Fibroblast of pulmonary artery (primary cell): ENCODE results near the gene IGIP.

Experiments
- DNase-seq: peaks from one replicate; pipeline ENCODE4 v3.0.0-alpha.2; 2010; ENCODE audit warnings: low read depth
- H3K4me3 ChIP-seq: replicated peaks from 2 replicates; pipeline ENCODE4 v1.5.1; 2011; ENCODE audit warnings: low read depth, mild to moderate bottlenecking, control low read depth, low read length, moderate library complexity
- CTCF ChIP-seq: IDR thresholded peaks from 2 replicates; pipeline ENCODE4 v1.5.1; 2011; ENCODE audit warnings: mild to moderate bottlenecking, control low read depth, low read length, inconsistent platforms; ENCODE audit errors: missing control alignments

Gene IGIP

GRCh38 chr5:140093179-140093578, 32.6 kb upstream of the IGIP start:
- no peak overlapping the region for H3K4me3 ChIP-seq
- DNase-seq, result no peak
- no peak for TF ChIP-seq CTCF

GRCh38 chr5:140093866-140094265, 31.9 kb upstream of the IGIP start:
- no peak for TF ChIP-seq CTCF
- DNase-seq, result no peak
- H3K4me3 ChIP-seq, result no peak overlapping the region

- TF ChIP-seq CTCF, result no peak
- H3K4me3 ChIP-seq, result no peak overlapping the region
- DNase-seq, result no peak
Observed at GRCh38 chr5:140094889-140095288, 30.8 kb upstream of the IGIP start.

GRCh38 chr5:140101179-140101578, 24.6 kb upstream of the IGIP start:
- H3K4me3 ChIP-seq, result no peak overlapping the region
- TF ChIP-seq CTCF, result no peak
- DNase-seq, result no peak

GRCh38 chr5:140103154-140103553, 22.6 kb upstream of the IGIP start:
- H3K4me3 ChIP-seq, result no peak overlapping the region
- DNase-seq, result no peak
- TF ChIP-seq CTCF, result no peak

- TF ChIP-seq CTCF, result no peak
- no peak overlapping the region for H3K4me3 ChIP-seq
- no peak for DNase-seq
Observed at GRCh38 chr5:140104100-140104499, 21.6 kb upstream of the IGIP start.

- no peak overlapping the region for H3K4me3 ChIP-seq
- no peak for TF ChIP-seq CTCF
- no peak for DNase-seq
Observed at GRCh38 chr5:140106101-140106500, 19.6 kb upstream of the IGIP start.
